ENCODE results near the gene DNAJC16. TPM values are rescaled to one million over a fixed set of nuclear protein-coding genes. Genes with fewer than 3 reads are reported as not detected.

Gene DNAJC16
- total and polyA plus RNA-seq, 9 of the 15 experiments (the other 6 are each of a cell fraction or from before 2014, with no cell fraction given) = 6.9 to 16.8 (median 12.8) TPM

GRCh38 chr1:15524283-15525049 is 2.2 kb upstream of the DNAJC16 start (continued):
- no peak for TF ChIP-seq RREB1 (CRISPR knock-in tag; IDR thresholded peaks at IDR 0.05)
- no peak for TF ChIP-seq TRIM28 (IDR thresholded peaks at IDR 0.05)
- peak; percentile 51 for TF ChIP-seq FOSL1 (tag; conservative IDR thresholded peaks at IDR 0.05)
- 0 out of 4 replicates have a peak, but pooled peaks of 1 of the 2 experiments have one; percentile 30 for TF ChIP-seq SRF (CRISPR knock-in tag; IDR thresholded peaks at IDR 0.05)
- no peak for TF ChIP-seq ZNF277 (CRISPR knock-in tag; IDR thresholded peaks at IDR 0.05; ENCODE audit: borderline replicate concordance)
- no peak for TF ChIP-seq FUS (optimal IDR thresholded peaks at IDR 0.05; ENCODE audit: low read depth, low read length)
- no peak for TF ChIP-seq ZFP1 (CRISPR knock-in tag; IDR thresholded peaks at IDR 0.05)
- no peak for TF ChIP-seq HSF4 (CRISPR knock-in tag; IDR thresholded peaks at IDR 0.05; ENCODE audit: borderline replicate concordance)
- TF ChIP-seq PRDM10 (IDR thresholded peaks at IDR 0.05; ENCODE audit: partially characterized antibody) = no peak
- TF ChIP-seq JUND (IDR thresholded peaks at IDR 0.05; ENCODE audit: borderline replicate concordance, low read depth, low read length) = peak; percentile 72
- TF ChIP-seq JUND (tag; IDR thresholded peaks at IDR 0.05; ENCODE audit: borderline replicate concordance, low read depth, low read length) = no peak; the same call in 2 of the 3 replicates
- no peak for TF ChIP-seq ZNF347 (CRISPR knock-in tag; IDR thresholded peaks at IDR 0.05; ENCODE audit: low read depth)
- TF ChIP-seq ARHGAP35 (IDR thresholded peaks at IDR 0.05; ENCODE audit: partially characterized antibody) = no peak
- 0 out of 2 replicates have a peak, but pooled peaks have one; percentile 24 for TF ChIP-seq ETS1 (conservative IDR thresholded peaks at IDR 0.05; ENCODE audit: control insufficient read depth, low read depth, low read length)
- no peak for TF ChIP-seq CAMTA2 (CRISPR knock-in tag; conservative IDR thresholded peaks at IDR 0.05)

All from K562 (cell line).